MCF 10A (cell line): ENCODE data around the gene MPZL2. TPM values are rescaled to one million over a fixed set of nuclear protein-coding genes. Genes with fewer than 3 reads are reported as not detected.

Source experiments
- BruUV-seq: library from RNA; stranded (reverse); fragments of 400-500 nt; replicated peaks from 2 replicates; lab custom pipeline; 2021; lab: Mats Ljungman, UMichigan
- CTCF ChIA-PET: fragments of 300-600 bp; sonication (Branson Sonifier 250); formaldehyde crosslinking; extraction: SDS; loops from one replicate; lab custom pipeline; 2021; ENCODE audit warnings: antibody characterized with exemption, inconsistent platforms; lab: Yijun Ruan, JAX
- POLR2A ChIA-PET: fragments of 300-600, 350-650 bp; sonication (Branson Sonifier 250); formaldehyde crosslinking; extraction: SDS; loops from one replicate; lab custom pipeline; 2020; ENCODE audit warnings: antibody characterized with exemption, inconsistent platforms; lab: Yijun Ruan, JAX
- DNase-seq: peaks from one replicate; pipeline ENCODE4 v3.0.0-alpha.2; 2018; ENCODE audit not compliant: unreplicated experiment
- H3K27ac Mint-ChIP-seq: one replicate; pipeline ENCODE4 v1.8.0; 2022; ENCODE audit warnings: mild to moderate bottlenecking, low read depth, mixed read lengths; ENCODE audit not compliant: unreplicated experiment
- H3K27me3 Mint-ChIP-seq: one replicate; pipeline ENCODE4 v1.8.0; 2022; ENCODE audit warnings: mixed read lengths; ENCODE audit not compliant: insufficient read depth, unreplicated experiment
- H3K36me3 Mint-ChIP-seq: one replicate; pipeline ENCODE4 v1.8.0; 2022; ENCODE audit warnings: mild to moderate bottlenecking, moderate library complexity, mixed read lengths; ENCODE audit not compliant: insufficient read depth, unreplicated experiment
- H3K4me1 Mint-ChIP-seq: one replicate; pipeline ENCODE4 v1.8.0; 2022; ENCODE audit warnings: mixed read lengths; ENCODE audit not compliant: insufficient read depth, unreplicated experiment
- H3K4me3 Mint-ChIP-seq: one replicate; pipeline ENCODE4 v1.8.0; 2022; ENCODE audit warnings: mild to moderate bottlenecking, moderate library complexity, mixed read lengths; ENCODE audit not compliant: unreplicated experiment
- H3K9me3 Mint-ChIP-seq: one replicate; pipeline ENCODE4 v1.8.0; 2022; ENCODE audit warnings: mixed read lengths; ENCODE audit not compliant: unreplicated experiment
- intact Hi-C: fragments of 100-400 bp; cut with micrococcal nuclease; formaldehyde crosslinking; loops from 2 replicates; pipeline ENCODE4 v1.14.1; 2022
- total RNA-seq: library from RNA; stranded (reverse); gene quantifications from 2 replicates; pipeline ENCODE4 v1.2.3, GENCODE V29; 2022
- TF ChIP-seq, protein P1 (sequence below): fragments of 200-600 bp; IDR thresholded peaks from one replicate; pipeline ENCODE4 v1.8.0; 2022; ENCODE audit warnings: antibody characterized with exemption, mild to moderate bottlenecking; ENCODE audit not compliant: unreplicated experiment

The MPZL2 gene
- total RNA-seq, 1 experiment from 2014 or later = 13.7 TPM

DNA sequence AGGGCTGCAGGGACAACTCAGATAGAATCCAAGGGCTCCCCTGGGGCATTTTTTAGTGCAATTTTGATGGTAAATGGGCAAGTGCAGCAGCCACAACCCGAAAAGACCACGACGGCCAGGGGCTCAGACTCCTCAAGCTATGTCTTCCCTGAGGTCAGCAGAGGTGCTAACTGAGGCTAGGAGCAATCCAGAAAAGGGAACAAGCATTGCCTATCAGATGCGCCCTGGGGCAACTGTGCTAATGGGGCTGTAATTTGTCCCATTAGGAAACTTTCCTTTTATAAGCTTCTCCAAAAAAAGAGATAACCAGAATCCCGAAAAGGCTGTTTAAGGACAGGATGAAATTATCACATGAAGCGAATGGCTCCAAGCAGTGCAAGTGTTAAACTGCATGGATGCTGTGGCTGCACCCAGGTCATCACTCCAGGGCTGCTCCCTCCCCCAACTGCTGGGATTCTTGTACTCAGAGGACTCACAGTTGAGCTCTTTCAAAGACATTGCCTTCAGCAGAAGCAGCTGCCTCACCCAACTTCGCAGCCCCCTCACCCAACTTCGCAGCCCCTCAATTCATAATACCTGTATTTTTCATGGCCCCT is 37.6 kb upstream of the MPZL2 start:
- POLR2A ChIA-PET = no interaction called here
- TF ChIP-seq, protein P1, sequence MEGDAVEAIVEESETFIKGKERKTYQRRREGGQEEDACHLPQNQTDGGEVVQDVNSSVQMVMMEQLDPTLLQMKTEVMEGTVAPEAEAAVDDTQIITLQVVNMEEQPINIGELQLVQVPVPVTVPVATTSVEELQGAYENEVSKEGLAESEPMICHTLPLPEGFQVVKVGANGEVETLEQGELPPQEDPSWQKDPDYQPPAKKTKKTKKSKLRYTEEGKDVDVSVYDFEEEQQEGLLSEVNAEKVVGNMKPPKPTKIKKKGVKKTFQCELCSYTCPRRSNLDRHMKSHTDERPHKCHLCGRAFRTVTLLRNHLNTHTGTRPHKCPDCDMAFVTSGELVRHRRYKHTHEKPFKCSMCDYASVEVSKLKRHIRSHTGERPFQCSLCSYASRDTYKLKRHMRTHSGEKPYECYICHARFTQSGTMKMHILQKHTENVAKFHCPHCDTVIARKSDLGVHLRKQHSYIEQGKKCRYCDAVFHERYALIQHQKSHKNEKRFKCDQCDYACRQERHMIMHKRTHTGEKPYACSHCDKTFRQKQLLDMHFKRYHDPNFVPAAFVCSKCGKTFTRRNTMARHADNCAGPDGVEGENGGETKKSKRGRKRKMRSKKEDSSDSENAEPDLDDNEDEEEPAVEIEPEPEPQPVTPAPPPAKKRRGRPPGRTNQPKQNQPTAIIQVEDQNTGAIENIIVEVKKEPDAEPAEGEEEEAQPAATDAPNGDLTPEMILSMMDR = no peak
- no peak overlapping the region for H3K27ac Mint-ChIP-seq
- CTCF ChIA-PET = interaction anchor here (0.8 to 1.7 kb wide), 3 partner anchors 47 to 103 kb away, joined by 3 to 7 read pairs (median 4); no protein-coding TSS in a partner anchor
- DNase-seq = no peak
- no peaks in the 10 kb centered on the region for H3K4me1 Mint-ChIP-seq
- no peaks in the 10 kb centered on the region for H3K36me3 Mint-ChIP-seq
- no TSS peak for BruUV-seq
- H3K4me3 Mint-ChIP-seq = no peak overlapping the region
- intact Hi-C loops = no loop called here
- peaks cover 28% of the 10 kb centered on the region for H3K27me3 Mint-ChIP-seq
- no peaks in the 10 kb centered on the region for H3K9me3 Mint-ChIP-seq

DNA sequence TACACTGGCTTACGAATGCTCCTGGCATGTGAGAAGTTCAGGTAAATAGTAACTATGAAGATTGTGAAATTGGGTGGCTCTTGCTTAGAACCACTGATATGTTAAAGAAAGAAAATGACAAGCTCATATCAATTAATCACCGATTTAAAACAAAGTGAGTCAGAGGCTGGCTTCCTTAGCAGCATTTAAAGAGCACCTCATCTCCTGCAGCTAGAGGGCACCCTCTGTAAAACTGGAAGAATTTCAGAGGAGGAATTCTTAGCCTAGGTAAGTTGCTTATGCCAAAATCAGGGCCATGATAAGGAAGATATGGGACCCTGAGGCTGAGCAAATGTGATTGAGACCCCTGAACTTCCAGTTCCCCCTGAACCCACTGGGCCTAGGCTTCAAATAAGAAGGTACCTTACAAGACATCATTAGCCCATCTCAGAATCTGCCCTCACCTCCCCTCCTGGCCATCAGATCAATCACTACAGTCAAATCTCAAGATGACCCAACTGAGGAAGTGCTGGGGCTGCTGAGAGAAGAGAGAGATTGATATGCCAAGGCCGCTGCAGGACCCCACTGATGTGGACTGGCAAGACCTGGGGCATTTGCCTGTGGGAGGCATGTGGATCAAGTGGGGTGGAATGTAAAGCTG is 31.8 kb upstream of the MPZL2 start:
- BruUV-seq = no TSS peak
- Mint-ChIP-seq H3K27ac (no peak overlapping the region), H3K36me3 (no peaks in the 10 kb centered on the region), H3K9me3 (no peaks in the 10 kb centered on the region), H3K4me1 (peaks cover 12% of the 10 kb centered on the region), H3K27me3 (no peaks in the 10 kb centered on the region), H3K4me3 (no peak overlapping the region)
- intact Hi-C loops = loop anchor here (1.0 to 5.0 kb wide), 3 partner anchors 57 to 271 kb away; partner anchors contain the start of gene IFT46
- TF ChIP-seq, protein P1 = peak; percentile 36
- CTCF ChIA-PET = interaction anchor here (0.5 to 2.6 kb wide), 39 partner anchors 8 to 406 kb away, joined by 3 to 36 read pairs (median 4); partner anchors contain the start of genes CD3E and UBE4A
- POLR2A ChIA-PET = interaction anchor here (0.9 to 2.4 kb wide), 9 partner anchors 11 to 121 kb away, joined by 3 to 32 read pairs (median 5); partner anchors contain the start of genes MPZL2, MPZL3 and UBE4A
- DNase-seq = peak; percentile 68

DNA sequence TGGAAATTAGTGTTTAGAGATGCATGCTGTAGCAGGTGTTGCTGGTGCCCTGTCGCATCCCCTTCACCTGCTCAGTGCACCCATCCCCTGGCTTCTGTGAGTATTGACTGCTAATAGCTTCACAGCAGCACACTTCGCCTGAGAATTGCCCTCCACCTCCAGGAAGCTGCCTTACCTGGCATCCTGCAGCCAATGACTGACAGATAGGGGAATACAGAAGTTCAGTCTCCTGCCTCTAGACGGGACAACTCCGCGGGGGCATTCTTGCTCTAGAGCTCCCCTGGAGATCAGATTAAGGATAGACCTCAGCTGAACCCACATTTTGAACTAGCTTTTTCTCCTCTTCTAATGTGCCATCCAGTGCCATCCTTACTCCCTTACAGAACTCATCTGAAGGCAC is 31.1 kb upstream of the MPZL2 start:
- BruUV-seq = no TSS peak
- no peak overlapping the region for H3K4me3 Mint-ChIP-seq
- ChIA-PET POLR2A (interaction anchor here (0.9 to 2.4 kb wide), 8 partner anchors 30 to 120 kb away, joined by 3 to 32 read pairs (median 5); partner anchors contain the start of genes MPZL2, MPZL3 and UBE4A), CTCF (interaction anchor here (0.5 to 2.6 kb wide), 36 partner anchors 9 to 254 kb away, joined by 3 to 36 read pairs (median 4); partner anchors contain the start of genes CD3E and UBE4A)
- TF ChIP-seq, protein P1 = no peak
- no peak for DNase-seq
- no peak overlapping the region for H3K27ac Mint-ChIP-seq
- intact Hi-C loops = loop anchor here (5.0 kb wide), 2 partner anchors 192 to 272 kb away; partner anchors contain the start of gene IFT46
- no peaks in the 10 kb centered on the region for H3K9me3 Mint-ChIP-seq
- H3K27me3 Mint-ChIP-seq = no peaks in the 10 kb centered on the region
- no peaks in the 10 kb centered on the region for H3K36me3 Mint-ChIP-seq
- H3K4me1 Mint-ChIP-seq = peaks cover 16% of the 10 kb centered on the region

DNA sequence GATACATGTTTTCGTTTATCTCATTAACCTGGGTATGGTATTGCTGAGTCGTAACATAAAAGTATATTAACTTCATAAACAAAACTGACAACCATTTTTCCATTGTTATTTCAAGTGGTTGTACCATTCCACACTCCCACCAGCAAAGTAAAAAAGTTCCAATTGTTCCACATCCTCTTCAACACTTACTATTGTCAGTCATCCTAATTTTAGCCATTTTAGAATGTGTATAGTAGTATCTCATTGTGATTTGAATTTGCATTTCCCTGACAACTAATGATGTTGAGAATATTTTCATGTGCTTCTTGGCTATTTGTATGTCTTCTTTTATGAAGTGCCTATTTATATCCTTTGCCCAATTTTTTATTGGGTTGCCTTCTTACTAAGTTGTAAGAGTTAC is 30.0 kb upstream of the MPZL2 start:
- Mint-ChIP-seq H3K4me3 (no peak overlapping the region), H3K36me3 (no peaks in the 10 kb centered on the region), H3K27ac (no peak overlapping the region), H3K9me3 (no peaks in the 10 kb centered on the region), H3K27me3 (no peaks in the 10 kb centered on the region), H3K4me1 (peaks cover 16% of the 10 kb centered on the region)
- CTCF ChIA-PET = interaction anchor here (0.7 to 2.3 kb wide), 2 partner anchors 17 to 689 kb away, joined by 3 to 9 read pairs; no protein-coding TSS in a partner anchor
- DNase-seq = no peak
- POLR2A ChIA-PET = interaction anchor here (0.7 to 2.4 kb wide), 2 partner anchors 29 to 36 kb away, joined by 3 to 32 read pairs; partner anchors contain the start of gene MPZL2
- TF ChIP-seq, protein P1 = no peak
- no TSS peak for BruUV-seq
- intact Hi-C loops = no loop called here
